ENCODE data around the gene MRC2. TPM values are rescaled to one million over a fixed set of nuclear protein-coding genes. Genes with fewer than 3 reads are reported as not detected.
"Not testable (repeated sequence)": the region's sequence is repeated elsewhere in the genome, so short reads cannot be mapped to it uniquely, and the experiment has no call there.

MRC2 gene
- total RNA-seq, 2 experiments from 2014 or later, result 8.1 to 9.0 TPM

GRCh38 chr17:62601471-62601870, 26.0 kb upstream of the MRC2 start:
- no peak for TF ChIP-seq CTCF (IDR thresholded peaks at IDR 0.05)
- POLR2A ChIA-PET, result no interaction called here
- no peak overlapping the region for H3K4me3 Mint-ChIP-seq
- peaks cover 45% of the 10 kb centered on the region for H3K36me3 Mint-ChIP-seq (ENCODE audit: low read depth)
- ATAC-seq (no peak), DNase-seq (peak; percentile 20)
- CTCF ChIA-PET, result interaction anchor here (1.2 to 1.4 kb wide), 2 partner anchors 9 to 12 kb away, joined by 3 to 4 read pairs; no protein-coding TSS in a partner anchor
- no peaks in the 10 kb centered on the region for H3K27me3 Mint-ChIP-seq
- no peaks in the 10 kb centered on the region for H3K9me3 Mint-ChIP-seq
- peaks cover 7% of the 10 kb centered on the region for H3K4me1 Mint-ChIP-seq (ENCODE audit: low read depth)
- intact Hi-C loops (cut with micrococcal nuclease), result no loop called here
- H3K27ac Mint-ChIP-seq, result no peak overlapping the region

GRCh38 chr17:62603783-62604182, 23.7 kb upstream of the MRC2 start:
- ATAC-seq; H3K4me1 Mint-ChIP-seq (ENCODE audit: low read depth); intact Hi-C loops (cut with micrococcal nuclease); H3K27ac Mint-ChIP-seq; H3K4me3 Mint-ChIP-seq; H3K27me3 Mint-ChIP-seq; DNase-seq; CTCF ChIA-PET; H3K9me3 Mint-ChIP-seq: not testable (repeated sequence)
- peaks cover 39% of the 10 kb centered on the region for H3K36me3 Mint-ChIP-seq (ENCODE audit: low read depth)
- POLR2A ChIA-PET, result interaction anchor here (0.6 kb wide), 1 partner anchor 467 kb away, joined by 4 read pairs; no protein-coding TSS in a partner anchor

GRCh38 chr17:62605588-62605987, 21.9 kb upstream of the MRC2 start:
- H3K36me3 Mint-ChIP-seq (ENCODE audit: low read depth), result peaks cover 32% of the 10 kb centered on the region
- intact Hi-C loops (cut with micrococcal nuclease), result no loop called here
- ATAC-seq, result no peak
- POLR2A ChIA-PET, result no interaction called here
- H3K27ac Mint-ChIP-seq, result no peak overlapping the region
- no peaks in the 10 kb centered on the region for H3K27me3 Mint-ChIP-seq
- DNase-seq, result no peak
- H3K9me3 Mint-ChIP-seq, result no peaks in the 10 kb centered on the region
- H3K4me3 Mint-ChIP-seq, result no peak overlapping the region
- peaks cover 11% of the 10 kb centered on the region for H3K4me1 Mint-ChIP-seq (ENCODE audit: low read depth)
- CTCF ChIA-PET, result no interaction called here
- TF ChIP-seq CTCF (IDR thresholded peaks at IDR 0.05), result no peak

GRCh38 chr17:62611292-62611691, 16.2 kb upstream of the MRC2 start:
- H3K27me3 Mint-ChIP-seq, result no peaks in the 10 kb centered on the region
- POLR2A ChIA-PET, result no interaction called here
- H3K4me3 Mint-ChIP-seq, result no peak overlapping the region
- peaks cover 29% of the 10 kb centered on the region for H3K36me3 Mint-ChIP-seq (ENCODE audit: low read depth)
- TF ChIP-seq CTCF (IDR thresholded peaks at IDR 0.05), result no peak
- H3K4me1 Mint-ChIP-seq (ENCODE audit: low read depth), result peaks cover 9% of the 10 kb centered on the region
- no peaks in the 10 kb centered on the region for H3K9me3 Mint-ChIP-seq
- H3K27ac Mint-ChIP-seq, result no peak overlapping the region
- no peak for ATAC-seq
- intact Hi-C loops (cut with micrococcal nuclease), result no loop called here
- DNase-seq, result no peak
- CTCF ChIA-PET, result interaction anchor here (0.8 to 1.3 kb wide), 2 partner anchors 9 to 14 kb away, joined by 3 read pairs; no protein-coding TSS in a partner anchor

GRCh38 chr17:62611728-62612127, 15.7 kb upstream of the MRC2 start:
- ChIA-PET POLR2A (no interaction called here), CTCF (no interaction called here)
- H3K4me3 Mint-ChIP-seq, result no peak overlapping the region
- ATAC-seq (no peak), DNase-seq (no peak)
- no peak overlapping the region for H3K27ac Mint-ChIP-seq
- H3K36me3 Mint-ChIP-seq (ENCODE audit: low read depth), result peaks cover 28% of the 10 kb centered on the region
- intact Hi-C loops (cut with micrococcal nuclease), result no loop called here
- H3K9me3 Mint-ChIP-seq, result no peaks in the 10 kb centered on the region
- H3K27me3 Mint-ChIP-seq, result no peaks in the 10 kb centered on the region
- peaks cover 9% of the 10 kb centered on the region for H3K4me1 Mint-ChIP-seq (ENCODE audit: low read depth)
- TF ChIP-seq CTCF (IDR thresholded peaks at IDR 0.05), result no peak

GRCh38 chr17:62612289-62612688, 15.2 kb upstream of the MRC2 start:
- POLR2A ChIA-PET; DNase-seq; CTCF ChIA-PET; intact Hi-C loops (cut with micrococcal nuclease); H3K4me3 Mint-ChIP-seq; H3K9me3 Mint-ChIP-seq; H3K4me1 Mint-ChIP-seq (ENCODE audit: low read depth); H3K27me3 Mint-ChIP-seq; ATAC-seq: not testable (repeated sequence)
- H3K27ac Mint-ChIP-seq, result peak overlapping the region; percentile 7
- peaks cover 27% of the 10 kb centered on the region for H3K36me3 Mint-ChIP-seq (ENCODE audit: low read depth)

GRCh38 chr17:62613095-62613494, 14.4 kb upstream of the MRC2 start:
- intact Hi-C loops (cut with micrococcal nuclease); DNase-seq; H3K27ac Mint-ChIP-seq; POLR2A ChIA-PET; H3K4me3 Mint-ChIP-seq; H3K4me1 Mint-ChIP-seq (ENCODE audit: low read depth); ATAC-seq; H3K27me3 Mint-ChIP-seq; H3K9me3 Mint-ChIP-seq: not testable (repeated sequence)
- H3K36me3 Mint-ChIP-seq (ENCODE audit: low read depth), result peaks cover 22% of the 10 kb centered on the region
- CTCF ChIA-PET, result interaction anchor here (1.1 kb wide), 2 partner anchors 12 to 60 kb away, joined by 3 to 4 read pairs; no protein-coding TSS in a partner anchor
